Naive B cell (primary cell): ENCODE data around the gene PUM2. TPM values are rescaled to one million over a fixed set of nuclear protein-coding genes. Genes with fewer than 3 reads are reported as not detected.
"Not testable (repeated sequence)": the region's sequence is repeated elsewhere in the genome, so short reads cannot be mapped to it uniquely, and the experiment has no call there.

ENCODE experiments used
- ATAC-seq, 2 donors: fragments of 150-1000 bp; cut with Tn5 transposase; 2 replicates each; pipeline ENCODE4 v1.10.0; 2021; ENCODE audit warnings: low read depth in 2 of 2, mild to moderate bottlenecking in 2 of 2, moderate library complexity in 2 of 2
- DNase-seq: peaks from one replicate; pipeline ENCODE4 v3.0.0; 2022
- H3K27ac Mint-ChIP-seq, 6 donors: one replicate each; pipeline ENCODE4 v1.8.0; 2020 to 2022; ENCODE audit warnings: mild to moderate bottlenecking in 6 of 6, mixed read lengths in 6 of 6, moderate library complexity in 5 of 6, inconsistent platforms in 2 of 6
- H3K27me3 Mint-ChIP-seq, 3 donors: one replicate each; pipeline ENCODE4 v1.8.0; 2021 to 2022; ENCODE audit warnings: mixed read lengths in 3 of 3, mild to moderate bottlenecking in 1 of 3
- H3K36me3 Mint-ChIP-seq, 2 donors: one replicate each; pipeline ENCODE4 v1.8.0; 2020 to 2022; ENCODE audit warnings: mixed read lengths in 2 of 2, inconsistent platforms in 1 of 2, mild to moderate bottlenecking in 1 of 2
- H3K4me1 Mint-ChIP-seq, 3 donors: one replicate each; pipeline ENCODE4 v1.8.0; 2020 to 2022; ENCODE audit warnings: mixed read lengths in 3 of 3, inconsistent platforms in 1 of 3, mild to moderate bottlenecking in 1 of 3, moderate library complexity in 1 of 3
- H3K4me3 Mint-ChIP-seq, 8 donors: one replicate each; pipeline ENCODE4 v1.8.0; 2020 to 2022; ENCODE audit warnings: mild to moderate bottlenecking in 8 of 8, mixed read lengths in 8 of 8, moderate library complexity in 8 of 8, inconsistent platforms in 2 of 8
- H3K9me3 Mint-ChIP-seq, 7 donors: one replicate each; pipeline ENCODE4 v1.8.0; 2020 to 2022; ENCODE audit warnings: mixed read lengths in 7 of 7, mild to moderate bottlenecking in 5 of 7, inconsistent platforms in 2 of 7, moderate library complexity in 1 of 7
- polyA plus RNA-seq, 6 donors: library from polyadenylated mRNA; unstranded; fragments of 300-500 nt; fragmentation: Illumina TruSeq; gene quantifications; one replicate each; pipeline ENCODE4 v1.2.3, GENCODE V29; 2021; ENCODE audit warnings: low read depth in 6 of 6

The PUM2 gene
- polyA plus RNA-seq, 6 donors from 2014 or later = 11.5 to 18.5 (median 16.2) TPM

DNA sequence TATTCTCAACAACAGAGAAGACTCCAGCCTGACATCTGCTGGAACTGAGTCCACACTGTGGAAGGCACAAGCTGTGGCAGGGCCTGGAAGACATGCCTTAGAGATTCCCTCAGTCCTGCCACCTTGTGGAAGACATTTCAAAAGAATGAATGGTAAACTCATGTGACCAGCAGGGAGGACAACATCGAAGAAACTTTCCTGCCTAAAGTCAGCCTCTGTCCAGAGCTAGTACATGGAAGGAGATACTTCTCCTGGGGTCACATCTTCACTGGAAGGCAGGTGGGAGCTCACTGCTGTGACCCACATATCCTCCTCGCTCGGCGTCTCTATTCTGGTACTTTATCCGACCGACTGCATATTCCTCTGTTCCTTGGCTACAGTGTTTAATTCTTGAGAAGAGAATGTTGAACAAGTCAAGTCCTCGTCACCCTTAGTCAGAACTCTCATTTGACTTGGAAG is 59.5 kb downstream of the PUM2 start:
- H3K4me3 Mint-ChIP-seq = no peak overlapping the region
- DNase-seq (peak; percentile 7), ATAC-seq (peak; percentile 60 to 71)
- H3K9me3 Mint-ChIP-seq = no peaks in the 10 kb centered on the region
- H3K27me3 Mint-ChIP-seq = no peaks in the 10 kb centered on the region
- peaks cover 2 to 7% (median 5%) of the 10 kb centered on the region in 3 donors for H3K4me1 Mint-ChIP-seq
- H3K27ac Mint-ChIP-seq = peak overlapping the region in 3 of 6 donors; percentile 25 to 52 (median 46)
- H3K36me3 Mint-ChIP-seq = peaks cover 5 to 9% of the 10 kb centered on the region in 2 donors

DNA sequence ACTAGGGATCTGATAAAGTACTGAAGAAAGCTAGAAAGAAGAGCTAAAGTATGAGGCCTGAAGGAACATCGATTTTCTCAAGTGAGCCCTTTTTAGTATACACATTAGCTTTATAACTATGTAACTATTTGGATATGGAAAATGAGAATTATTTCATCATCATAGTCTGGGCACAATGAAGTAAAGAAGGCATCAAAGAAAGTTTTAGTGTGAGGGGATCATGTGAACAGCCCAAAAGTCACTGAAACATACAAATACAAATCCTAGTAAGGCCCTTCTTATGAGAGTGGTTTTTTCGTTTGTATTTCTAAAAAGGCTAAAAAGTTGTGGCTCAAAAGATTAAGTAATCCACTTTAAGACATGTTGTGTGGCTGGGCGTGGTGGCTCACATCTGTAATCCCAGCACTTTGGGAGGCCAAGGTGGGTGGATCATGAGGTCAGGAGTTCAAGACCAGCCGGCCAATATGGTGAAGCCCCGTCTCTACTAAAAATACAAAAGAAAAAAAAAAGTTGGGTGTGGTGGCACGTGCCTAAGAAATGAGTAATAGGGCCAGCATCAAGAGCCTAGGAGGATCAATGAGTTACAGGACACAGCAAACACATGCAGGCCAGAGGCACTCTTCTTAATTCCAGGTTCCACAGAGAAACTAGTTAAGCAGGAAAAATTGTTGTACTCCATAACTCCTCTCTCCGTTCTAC is 61.9 kb downstream of the PUM2 start:
- ATAC-seq (no peak), DNase-seq (no peak)
- no peak overlapping the region for H3K4me3 Mint-ChIP-seq
- peaks cover 5 to 7% (median 5%) of the 10 kb centered on the region in 3 donors for H3K4me1 Mint-ChIP-seq
- no peaks in the 10 kb centered on the region for H3K9me3 Mint-ChIP-seq
- H3K27ac Mint-ChIP-seq = peak overlapping the region in 1 of 6 donors; percentile 37
- H3K36me3 Mint-ChIP-seq = peaks cover 5 to 9% of the 10 kb centered on the region in 2 donors
- H3K27me3 Mint-ChIP-seq = no peaks in the 10 kb centered on the region

DNA sequence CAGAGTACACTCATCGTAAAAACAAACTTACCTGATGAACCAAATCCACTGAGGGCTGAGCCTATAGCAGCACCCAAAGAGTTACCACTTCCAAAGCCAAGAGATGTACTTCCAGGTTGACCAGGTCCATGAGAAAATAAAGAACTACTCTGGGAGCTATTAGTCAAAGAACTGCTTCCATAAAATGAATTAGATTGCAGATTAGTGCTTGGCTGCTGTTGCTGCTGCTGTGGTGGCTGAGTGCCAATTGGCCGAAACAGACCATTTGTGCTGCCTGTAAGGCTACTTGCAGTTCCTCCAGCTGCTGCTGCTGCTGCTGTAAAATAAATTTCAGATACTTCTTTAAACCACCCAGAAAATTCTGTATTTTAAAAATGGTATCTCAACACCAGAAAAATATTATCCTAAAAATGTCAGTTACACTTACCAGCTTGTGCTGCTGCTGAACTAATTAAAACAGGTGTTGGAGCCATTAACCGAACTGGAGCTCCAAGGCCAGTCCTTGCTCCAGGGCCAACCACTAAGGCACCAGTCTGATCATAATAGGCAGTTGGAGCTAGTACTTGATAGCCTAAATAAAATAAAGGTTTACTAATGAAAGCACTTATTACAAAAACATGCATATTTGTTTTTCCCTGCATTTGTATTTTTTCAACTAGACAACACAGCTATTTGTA is 67.6 kb downstream of the PUM2 start:
- DNase-seq (no peak), ATAC-seq (no peak)
- Mint-ChIP-seq H3K9me3 (no peaks in the 10 kb centered on the region), H3K4me1 (peaks cover 0 to 3% (median 0%) of the 10 kb centered on the region in 3 donors), H3K27ac (peak overlapping the region in 1 of 6 donors; percentile 38), H3K4me3 (no peak overlapping the region), H3K36me3 (peaks cover 0 to 12% of the 10 kb centered on the region in 2 donors), H3K27me3 (no peaks in the 10 kb centered on the region)

DNA sequence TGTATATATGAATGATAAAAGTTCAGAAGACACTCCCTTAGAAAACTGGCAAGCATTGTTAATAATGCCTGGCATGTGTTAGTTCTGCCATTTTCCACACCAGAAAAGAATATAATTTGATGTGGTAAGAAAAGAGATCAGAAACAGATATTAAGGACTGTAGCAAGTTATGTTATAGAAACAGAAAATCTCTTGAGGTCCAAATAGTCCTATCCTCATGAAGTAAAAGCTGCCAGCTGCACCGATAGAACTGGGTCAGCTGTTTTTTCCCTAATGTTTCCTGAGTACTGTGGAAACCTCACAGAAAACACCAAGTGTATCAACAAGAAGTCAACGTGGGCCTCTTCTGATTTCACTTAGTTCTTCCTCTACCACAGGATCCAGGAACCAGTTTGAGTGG is 68.8 kb downstream of the PUM2 start:
- Mint-ChIP-seq H3K27me3 (no peaks in the 10 kb centered on the region), H3K36me3 (peaks cover 0 to 12% of the 10 kb centered on the region in 2 donors), H3K4me1 (peaks cover 0 to 3% (median 0%) of the 10 kb centered on the region in 3 donors), H3K27ac (no peak overlapping the region), H3K4me3 (no peak overlapping the region), H3K9me3 (no peaks in the 10 kb centered on the region)
- ATAC-seq (no peak), DNase-seq (no peak)

DNA sequence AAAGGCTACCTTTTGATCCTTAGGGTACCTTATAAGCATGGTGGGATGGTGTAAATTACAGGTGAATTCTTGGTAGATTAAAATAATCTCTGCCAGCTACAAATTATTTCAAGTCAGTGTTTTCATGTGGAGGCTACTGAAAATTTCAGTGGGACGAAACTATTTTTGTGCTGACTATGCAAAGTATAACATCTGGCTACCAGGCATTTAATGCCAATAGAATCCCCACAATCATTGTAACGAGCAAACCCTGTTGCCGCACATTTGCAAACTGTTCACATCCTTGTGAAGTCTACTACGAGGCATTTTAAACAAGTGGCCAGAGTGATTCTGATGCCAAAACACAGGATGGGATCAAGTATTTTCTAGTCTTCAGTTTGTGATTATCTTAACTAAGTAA is 77.6 kb downstream of the PUM2 start:
- H3K27ac Mint-ChIP-seq = no peak overlapping the region
- DNase-seq (no peak), ATAC-seq (no peak)
- H3K27me3 Mint-ChIP-seq = no peaks in the 10 kb centered on the region
- H3K4me3 Mint-ChIP-seq = no peak overlapping the region
- H3K9me3 Mint-ChIP-seq = no peaks in the 10 kb centered on the region
- no peaks in the 10 kb centered on the region for H3K36me3 Mint-ChIP-seq
- peaks cover 0 to 9% (median 0%) of the 10 kb centered on the region in 3 donors for H3K4me1 Mint-ChIP-seq

DNA sequence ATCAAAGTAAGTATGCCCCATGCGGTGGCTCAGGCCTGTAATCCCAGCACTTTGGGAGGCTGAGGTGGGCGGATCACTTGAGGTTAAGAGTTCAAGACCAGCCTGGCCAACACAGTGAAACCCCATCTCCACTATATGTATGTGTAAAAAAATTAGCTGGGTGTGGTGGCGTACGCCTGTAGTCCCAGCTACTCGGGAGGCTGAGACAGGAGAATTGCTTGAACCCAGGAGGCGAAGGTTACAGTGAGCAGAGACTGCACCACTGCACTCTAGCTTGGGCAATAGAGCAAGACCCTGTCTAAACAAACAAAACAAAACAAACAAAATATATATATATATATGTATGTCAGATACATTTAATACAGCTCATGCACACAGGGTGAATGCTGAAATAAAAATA is 82.3 kb downstream of the PUM2 start:
- peaks cover 0 to 11% (median 0%) of the 10 kb centered on the region in 3 donors for H3K4me1 Mint-ChIP-seq
- H3K27ac Mint-ChIP-seq, ATAC-seq, H3K36me3 Mint-ChIP-seq, DNase-seq, H3K4me3 Mint-ChIP-seq, H3K27me3 Mint-ChIP-seq, H3K9me3 Mint-ChIP-seq: not testable (repeated sequence)

DNA sequence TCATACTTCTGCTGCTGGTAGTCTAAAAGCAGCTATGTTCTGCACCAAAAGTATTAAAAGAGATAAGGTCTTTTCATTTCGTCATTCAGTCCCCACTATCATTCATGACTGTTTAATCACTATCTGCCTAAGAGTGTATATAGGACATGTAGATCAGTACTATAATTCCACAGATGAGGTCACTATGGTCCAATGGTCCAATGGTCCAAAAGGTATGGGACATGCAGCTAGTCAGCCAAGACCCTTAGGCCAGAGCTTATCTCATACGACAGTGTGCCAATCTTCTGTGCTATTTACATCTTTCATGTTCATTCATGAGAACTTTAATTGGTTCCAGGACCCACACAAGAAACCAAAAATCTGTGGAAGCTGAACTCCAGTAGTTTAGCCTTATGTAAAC is 83.1 kb downstream of the PUM2 start:
- Mint-ChIP-seq H3K4me1 (peaks cover 0 to 11% (median 0%) of the 10 kb centered on the region in 3 donors), H3K4me3 (no peak overlapping the region), H3K27ac (peak overlapping the region in 2 of 6 donors; percentile 15 to 45), H3K27me3 (no peaks in the 10 kb centered on the region), H3K9me3 (no peaks in the 10 kb centered on the region), H3K36me3 (peaks cover 0 to 4% of the 10 kb centered on the region in 2 donors)
- ATAC-seq (no peak), DNase-seq (no peak)

- Mint-ChIP-seq H3K27ac (peak overlapping the region in 1 of 6 donors; percentile 52), H3K4me3 (no peak overlapping the region), H3K27me3 (no peaks in the 10 kb centered on the region), H3K9me3 (no peaks in the 10 kb centered on the region), H3K4me1 (peaks cover 0 to 11% (median 0%) of the 10 kb centered on the region in 3 donors), H3K36me3 (peaks cover 3 to 7% of the 10 kb centered on the region in 2 donors)
- DNase-seq = no peak
- no peak for ATAC-seq
These were observed 86.0 kb downstream of the PUM2 start for GRCh38 chr2:20264629-20265028.

- DNase-seq (no peak), ATAC-seq (no peak)
- no peak overlapping the region for H3K4me3 Mint-ChIP-seq
- peaks cover 11 to 14% of the 10 kb centered on the region in 2 donors for H3K36me3 Mint-ChIP-seq
- H3K4me1 Mint-ChIP-seq = no peaks in the 10 kb centered on the region
- no peaks in the 10 kb centered on the region for H3K27me3 Mint-ChIP-seq
- H3K9me3 Mint-ChIP-seq = no peaks in the 10 kb centered on the region
- H3K27ac Mint-ChIP-seq = no peak overlapping the region
These were observed 93.2 kb downstream of the PUM2 start for GRCh38 chr2:20257411-20257810.

- Mint-ChIP-seq H3K9me3 (no peaks in the 10 kb centered on the region), H3K4me3 (no peak overlapping the region), H3K36me3 (peaks cover 9 to 18% of the 10 kb centered on the region in 2 donors), H3K4me1 (no peaks in the 10 kb centered on the region), H3K27ac (peak overlapping the region in 1 of 6 donors; percentile 34), H3K27me3 (no peaks in the 10 kb centered on the region)
- ATAC-seq = no peak
- no peak for DNase-seq
These were observed 95.9 kb downstream of the PUM2 start for GRCh38 chr2:20254731-20255130.

- peaks cover 13 to 16% of the 10 kb centered on the region in 2 donors for H3K36me3 Mint-ChIP-seq
- DNase-seq = no peak
- H3K27ac Mint-ChIP-seq = peak overlapping the region in 2 of 6 donors; percentile 4 to 12
- H3K4me1 Mint-ChIP-seq = no peaks in the 10 kb centered on the region
- H3K4me3 Mint-ChIP-seq = no peak overlapping the region
- no peak for ATAC-seq
- H3K9me3 Mint-ChIP-seq = no peaks in the 10 kb centered on the region
- no peaks in the 10 kb centered on the region for H3K27me3 Mint-ChIP-seq
These were observed 100.2 kb downstream of the PUM2 start for GRCh38 chr2:20250436-20250835.

GRCh38 chr2:20249170-20249569 is 101.5 kb downstream of the PUM2 start:
- Mint-ChIP-seq H3K36me3 (peaks cover 13 to 16% of the 10 kb centered on the region in 2 donors), H3K27ac (peak overlapping the region in 1 of 6 donors; percentile 41)

DNA sequence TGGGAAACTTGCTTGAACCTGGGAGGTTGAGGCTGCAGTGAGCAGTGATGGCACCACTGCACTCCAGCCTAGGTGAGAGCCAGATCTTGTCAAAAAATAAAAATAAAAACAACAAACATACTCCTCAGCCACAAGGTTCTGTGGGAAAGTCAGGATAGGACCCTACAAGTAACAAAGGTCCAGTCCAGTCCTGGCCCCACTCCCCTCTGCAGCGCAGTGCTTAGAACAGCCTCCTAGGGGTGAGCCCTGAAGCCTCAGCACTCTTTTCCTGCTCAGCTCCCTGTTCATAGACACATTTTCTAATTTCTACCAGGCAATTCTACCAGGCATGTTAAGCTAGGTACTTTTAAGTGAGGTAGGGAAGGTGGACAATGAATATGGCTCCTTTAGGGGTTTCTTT is 103.6 kb downstream of the PUM2 start:
- H3K27ac Mint-ChIP-seq = peak overlapping the region in 3 of 6 donors; percentile 71 to 86 (median 82)
- no peaks in the 10 kb centered on the region for H3K9me3 Mint-ChIP-seq
- no peak for DNase-seq
- H3K4me1 Mint-ChIP-seq = peaks cover 3 to 8% (median 8%) of the 10 kb centered on the region in 3 donors
- no peaks in the 10 kb centered on the region for H3K27me3 Mint-ChIP-seq
- H3K4me3 Mint-ChIP-seq = no peak overlapping the region
- ATAC-seq = no peak
- peaks cover 13 to 16% of the 10 kb centered on the region in 2 donors for H3K36me3 Mint-ChIP-seq

More at GRCh38 chr2:20249170-20249569, 101.5 kb downstream of the PUM2 start:
- H3K27me3 Mint-ChIP-seq = no peaks in the 10 kb centered on the region
- no peaks in the 10 kb centered on the region for H3K9me3 Mint-ChIP-seq
- DNase-seq (no peak), ATAC-seq (no peak)
- H3K4me1 Mint-ChIP-seq = no peaks in the 10 kb centered on the region
- no peak overlapping the region for H3K4me3 Mint-ChIP-seq

- not testable (repeated sequence) for H3K4me3 Mint-ChIP-seq, H3K9me3 Mint-ChIP-seq, H3K27me3 Mint-ChIP-seq, ATAC-seq, DNase-seq
- Mint-ChIP-seq H3K4me1 (peaks cover 3 to 14% (median 13%) of the 10 kb centered on the region in 3 donors), H3K27ac (peak overlapping the region in 3 of 6 donors; percentile 56 to 82 (median 70)), H3K36me3 (peaks cover 4 to 11% of the 10 kb centered on the region in 2 donors)
These were observed 107.0 kb downstream of the PUM2 start for GRCh38 chr2:20243637-20244036.
